ENCODE measurements around the gene DHRSX.

DNA sequence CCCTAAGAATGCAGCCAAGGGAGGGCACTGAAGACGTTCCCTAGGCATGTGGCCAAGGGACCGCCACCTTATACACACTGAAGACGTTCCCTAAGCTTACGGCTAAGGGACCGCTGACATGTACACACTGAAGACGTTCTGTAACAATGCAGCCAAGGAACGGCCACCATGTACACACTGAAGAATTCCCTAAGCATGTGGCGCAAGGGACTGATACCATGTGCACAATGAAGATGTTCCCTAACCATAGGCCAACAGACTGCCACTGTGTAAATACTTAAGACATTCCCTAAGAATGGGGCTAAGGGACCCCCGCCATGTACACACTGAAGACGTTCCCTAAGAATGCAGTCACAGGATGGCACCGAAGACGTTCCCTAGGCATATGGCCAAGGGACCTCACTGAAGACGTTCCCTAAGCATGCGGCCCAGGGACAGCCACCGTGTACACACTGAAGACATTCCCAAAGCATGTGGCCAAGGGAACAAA lies 36.1 kb downstream of the DHRSX start:
- TF ChIP-seq CTCF (IDR thresholded peaks at IDR 0.05; ENCODE audit: low read depth, low read length) = no peak
- TF ChIP-seq, protein P1, sequence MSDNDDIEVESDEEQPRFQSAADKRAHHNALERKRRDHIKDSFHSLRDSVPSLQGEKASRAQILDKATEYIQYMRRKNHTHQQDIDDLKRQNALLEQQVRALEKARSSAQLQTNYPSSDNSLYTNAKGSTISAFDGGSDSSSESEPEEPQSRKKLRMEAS (IDR thresholded peaks at IDR 0.05; ENCODE audit: low read depth, low read length) = no peak

Data from NB4 (cell line).